Spleen (tissue), 11 donors: Measurements from ENCODE around the gene UTS2B. TPM values are rescaled to one million over a fixed set of nuclear protein-coding genes. Genes with fewer than 3 reads are reported as not detected.

Experiments used
- DNase-seq: peaks from one replicate; pipeline ENCODE4 v3.0.0-alpha.2; 2020
- H3K27ac ChIP-seq, 8 donors: fragments of 200-600 bp; sonication (generic) in 7 of 8; 1 replicate in 4 of 8; 2 replicates in 4 of 8; pipeline versions ENCODE4 v1.5.0 to v1.8.0; 2016 to 2021; ENCODE audit warnings: inconsistent platforms in 4 of 8, mild to moderate bottlenecking in 4 of 8, moderate library complexity in 1 of 8
- H3K27me3 ChIP-seq, 7 donors: fragments of 200-600 bp; sonication (generic) in 6 of 7; replicated peaks in 1 of 7; 1 replicate in 4 of 7; 2 replicates in 3 of 7; pipeline versions ENCODE4 v1.5.0 to v1.8.0; 2016 to 2021; ENCODE audit warnings: inconsistent platforms in 3 of 7, mild to moderate bottlenecking in 1 of 7
- H3K36me3 ChIP-seq, 6 donors: fragments of 200-600 bp; sonication (generic) in 5 of 6; 1 replicate in 4 of 6; 2 replicates in 2 of 6; pipeline versions ENCODE4 v1.5.0 to v1.8.0; 2016 to 2021; ENCODE audit warnings: inconsistent platforms in 2 of 6
- H3K4me1 ChIP-seq, 6 donors: fragments of 200-600 bp; sonication (generic) in 5 of 6; 1 replicate in 3 of 6; 2 replicates in 3 of 6; pipeline versions ENCODE4 v1.5.0 to v1.8.0; 2016 to 2021; ENCODE audit warnings: inconsistent platforms in 3 of 6
- H3K4me3 ChIP-seq, 8 donors: fragments of 200-600 bp; sonication (generic) in 7 of 8; 1 replicate in 4 of 8; 2 replicates in 4 of 8; pipeline versions ENCODE4 v1.5.0 to v1.8.0; 2016 to 2021; ENCODE audit warnings: inconsistent platforms in 4 of 8, mild to moderate bottlenecking in 4 of 8, moderate library complexity in 2 of 8
- H3K9me3 ChIP-seq, 8 donors: fragments of 200-600 bp; sonication (generic) in 7 of 8; 1 replicate in 4 of 8; 2 replicates in 4 of 8; pipeline versions ENCODE4 v1.5.0 to v1.8.0; 2016 to 2021; ENCODE audit warnings: inconsistent platforms in 4 of 8
- POLR2A ChIP-seq, 3 donors: fragments of 450-650 bp; IDR thresholded peaks; one replicate each; pipeline ENCODE4 v1.5.1; 2017; ENCODE audit warnings: antibody characterized with exemption in 3 of 3, mild to moderate bottlenecking in 1 of 3
- POLR2AphosphoS5 ChIP-seq, 3 donors: sonication (generic); formaldehyde crosslinking; IDR thresholded peaks; one replicate each; pipeline ENCODE4 v1.5.1; 2017; ENCODE audit warnings: antibody characterized with exemption in 3 of 3
- WGBS, 5 donors: extraction: QIAGEN DNeasy Blood & Tissue Kit in 3 of 5; methylation state at CpG; one replicate each; pipeline versions ENCODE4 v1.1.5 to v1.1.7; 2013 to 2018; 5-methylcytosine and 5-hydroxymethylcytosine counted together
- intact Hi-C: fragments of 100-400 bp; cut with DNase I; formaldehyde crosslinking; loops from one replicate; pipeline ENCODE4 v1.15.0; 2023; ENCODE audit warnings: low total_unique reads
- polyA plus RNA-seq, 3 donors: library from polyadenylated mRNA; stranded (reverse); fragments of 200-250 nt; gene quantifications; one replicate each; pipeline ENCODE4 v1.2.1, GENCODE V29; 2013
- total RNA-seq, 7 donors: library from RNA; depleted of rRNA in 3 of 7; stranded (reverse); fragments of >200 nt in 3 of 7; fragmentation: NEBNext Ultra II Directional in 4 of 7; extraction: Animal tissue kit (Norgen Biotek cat#: 25700) in 4 of 7; gene quantifications; one replicate each; pipeline versions ENCODE4 v1.1.0 to v1.2.1, GENCODE V29; 2016 to 2021
- TF ChIP-seq, protein P1 (sequence below), 11 experiments: fragments of 200-600 bp in 7 of 11; fragments of 450-650 bp in 4 of 11; sonication (generic) in 4 of 11; IDR thresholded peaks in 8 of 11; conservative IDR thresholded peaks in 3 of 11; 1 replicate in 7 of 11; 2 replicates in 4 of 11; pipeline versions ENCODE4 v1.4.0 to v1.8.0; 2016 to 2021; ENCODE audit warnings: antibody characterized with exemption in 11 of 11, inconsistent platforms in 4 of 11, mild to moderate bottlenecking in 1 of 11
- donor health status: healthy with polysubstance abuse.
- donor health status: DM: no; HTN: no; CAD: no; lungs with moderate emphysema.
- donor health status: DM: no; HTN: no; CAD: no.
- donor health status: Bipolar disorder and iron deficiency.
- donor health status: healthy.
- donor health status: DM: no; HTN: no; CAD: no.
- donor health status: DM: yes; HTN: yes; CAD: no.

UTS2B gene
- total and polyA plus RNA-seq, 10 donors = 0.20 to 3.2 (median 0.54) TPM; not detected in 1

DNA sequence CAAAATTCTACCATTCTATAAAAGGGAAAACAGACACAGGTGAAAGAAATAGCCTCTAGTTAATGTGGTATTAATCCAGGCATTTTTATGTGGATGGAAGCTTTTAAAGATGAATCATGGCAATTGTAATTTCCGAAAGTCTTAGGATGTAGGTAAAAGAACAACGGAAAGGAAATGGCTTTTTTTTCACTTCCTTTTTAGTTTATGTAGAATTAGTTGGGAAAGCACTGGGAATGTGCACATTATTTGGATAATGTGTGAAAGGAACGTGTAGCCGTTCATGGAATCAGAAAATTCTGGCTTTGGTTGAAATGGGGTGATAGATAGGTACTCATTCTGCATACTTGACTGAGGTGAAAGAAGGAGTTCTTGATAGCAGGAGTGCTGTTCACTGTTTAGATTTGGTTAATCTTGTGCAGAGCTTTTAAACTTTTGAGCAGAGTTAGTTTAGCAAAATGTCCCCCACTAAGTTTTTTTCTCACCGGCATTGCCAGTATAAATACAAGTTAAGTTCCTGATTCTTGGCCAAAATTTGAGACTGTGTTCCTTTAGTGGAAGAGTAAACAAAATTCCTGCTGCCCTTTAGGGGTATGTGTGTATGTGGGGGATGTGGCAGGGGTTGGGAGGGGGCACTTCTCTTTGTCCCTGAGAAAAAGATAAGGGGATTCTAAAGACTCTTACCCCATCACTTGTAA lies 20.2 kb upstream of the UTS2B start:
- no peak for TF ChIP-seq POLR2A (IDR thresholded peaks at IDR 0.05)
- no peaks in the 10 kb centered on the region for H3K9me3 ChIP-seq
- no peak overlapping the region for H3K4me3 ChIP-seq
- peaks cover 7 to 98% (median 47%) of the 10 kb centered on the region in 6 donors for H3K4me1 ChIP-seq
- WGBS, 5 donors = 57 to 77% (median 61%) methylated on average over 5 of the region's 5 CpGs
- no peaks in the 10 kb centered on the region for H3K36me3 ChIP-seq
- no peak for DNase-seq
- peak overlapping the region in 7 of 8 donors; percentile 21 to 75 (median 43) for H3K27ac ChIP-seq
- no peaks in the 10 kb centered on the region for H3K27me3 ChIP-seq
- intact Hi-C loops = no loop called here

- peak overlapping the region in 1 of 8 donors; percentile 6 for H3K27ac ChIP-seq
- TF ChIP-seq, protein P1, sequence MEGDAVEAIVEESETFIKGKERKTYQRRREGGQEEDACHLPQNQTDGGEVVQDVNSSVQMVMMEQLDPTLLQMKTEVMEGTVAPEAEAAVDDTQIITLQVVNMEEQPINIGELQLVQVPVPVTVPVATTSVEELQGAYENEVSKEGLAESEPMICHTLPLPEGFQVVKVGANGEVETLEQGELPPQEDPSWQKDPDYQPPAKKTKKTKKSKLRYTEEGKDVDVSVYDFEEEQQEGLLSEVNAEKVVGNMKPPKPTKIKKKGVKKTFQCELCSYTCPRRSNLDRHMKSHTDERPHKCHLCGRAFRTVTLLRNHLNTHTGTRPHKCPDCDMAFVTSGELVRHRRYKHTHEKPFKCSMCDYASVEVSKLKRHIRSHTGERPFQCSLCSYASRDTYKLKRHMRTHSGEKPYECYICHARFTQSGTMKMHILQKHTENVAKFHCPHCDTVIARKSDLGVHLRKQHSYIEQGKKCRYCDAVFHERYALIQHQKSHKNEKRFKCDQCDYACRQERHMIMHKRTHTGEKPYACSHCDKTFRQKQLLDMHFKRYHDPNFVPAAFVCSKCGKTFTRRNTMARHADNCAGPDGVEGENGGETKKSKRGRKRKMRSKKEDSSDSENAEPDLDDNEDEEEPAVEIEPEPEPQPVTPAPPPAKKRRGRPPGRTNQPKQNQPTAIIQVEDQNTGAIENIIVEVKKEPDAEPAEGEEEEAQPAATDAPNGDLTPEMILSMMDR (IDR thresholded peaks at IDR 0.05 in 8 of 11, conservative IDR thresholded peaks at IDR 0.05 in 3 of 11) = no peak
- no peak for TF ChIP-seq POLR2AphosphoS5 (IDR thresholded peaks at IDR 0.05)
- no peak for TF ChIP-seq POLR2A (IDR thresholded peaks at IDR 0.05)
- 71 to 95% (median 90%) methylated on average over 1 of the region's 1 CpG for WGBS, 5 donors
- no peak overlapping the region for H3K4me3 ChIP-seq
- no peaks in the 10 kb centered on the region for H3K27me3 ChIP-seq
- H3K9me3 ChIP-seq = no peaks in the 10 kb centered on the region
- intact Hi-C loops = no loop called here
- no peaks in the 10 kb centered on the region for H3K36me3 ChIP-seq
- H3K4me1 ChIP-seq = peaks cover 12 to 99% (median 52%) of the 10 kb centered on the region in 6 donors
- DNase-seq = no peak
Measured at GRCh38 chr3:191348098-191348497, 17.8 kb upstream of the UTS2B start.

- no peaks in the 10 kb centered on the region for H3K9me3 ChIP-seq
- no peak for DNase-seq
- no peak for TF ChIP-seq POLR2AphosphoS5 (IDR thresholded peaks at IDR 0.05)
- TF ChIP-seq, protein P1 (IDR thresholded peaks at IDR 0.05 in 8 of 11, conservative IDR thresholded peaks at IDR 0.05 in 3 of 11) = no peak
- TF ChIP-seq POLR2A (IDR thresholded peaks at IDR 0.05) = no peak
- H3K27ac ChIP-seq = peak overlapping the region in 1 of 8 donors; percentile 2
- 71 to 87% (median 74%) methylated on average over 3 of the region's 3 CpGs for WGBS, 5 donors
- H3K4me3 ChIP-seq = no peak overlapping the region
- H3K36me3 ChIP-seq = no peaks in the 10 kb centered on the region
- peaks cover 12 to 99% (median 55%) of the 10 kb centered on the region in 6 donors for H3K4me1 ChIP-seq
- intact Hi-C loops = no loop called here
- no peaks in the 10 kb centered on the region for H3K27me3 ChIP-seq
Measured at GRCh38 chr3:191347228-191347627, 16.9 kb upstream of the UTS2B start.

DNA sequence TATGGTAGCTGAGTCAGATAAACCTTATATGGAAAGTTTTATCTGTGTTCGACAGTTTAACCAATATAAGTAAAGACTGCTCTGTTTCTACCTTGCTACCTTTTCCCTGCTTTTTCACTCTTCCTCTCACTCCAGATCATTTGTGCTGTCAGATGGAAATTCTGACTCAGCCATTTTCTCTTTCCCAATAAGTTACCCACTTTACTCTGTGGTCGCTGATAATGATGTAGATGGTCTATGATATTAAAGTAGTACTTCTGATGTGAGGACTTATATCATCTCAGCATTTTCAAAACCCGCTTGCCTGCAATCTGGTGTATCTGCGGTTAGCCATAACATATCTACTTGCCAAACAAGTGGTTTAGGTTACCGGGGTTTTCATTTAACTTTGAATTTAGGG lies 15.0 kb upstream of the UTS2B start:
- no peak for DNase-seq
- Histone ChIP-seq H3K36me3 (no peaks in the 10 kb centered on the region), H3K27ac (no peak overlapping the region), H3K9me3 (no peaks in the 10 kb centered on the region), H3K4me1 (peaks cover 10 to 98% (median 60%) of the 10 kb centered on the region in 6 donors), H3K27me3 (no peaks in the 10 kb centered on the region), H3K4me3 (no peak overlapping the region)
- 84 to 92% (median 88%) methylated on average over 5 of the region's 5 CpGs for WGBS, 5 donors
- intact Hi-C loops = no loop called here
- no peak for TF ChIP-seq POLR2A (IDR thresholded peaks at IDR 0.05)
- no peak for TF ChIP-seq POLR2AphosphoS5 (IDR thresholded peaks at IDR 0.05)
- TF ChIP-seq, protein P1 (IDR thresholded peaks at IDR 0.05 in 8 of 11, conservative IDR thresholded peaks at IDR 0.05 in 3 of 11) = no peak
